Mesothelial cell of epicardium (in vitro differentiated cells): ENCODE results near the gene SPACA9. TPM values are rescaled to one million over a fixed set of nuclear protein-coding genes. Genes with fewer than 3 reads are reported as not detected.

Experiments used
- DNase-seq, 2 experiments: peaks; one replicate each; pipeline ENCODE4 v3.0.0; 2021; ENCODE audit warnings: low spot score in 2 of 2; ENCODE audit not compliant: unreplicated experiment in 2 of 2
- H3K27ac Mint-ChIP-seq: 2 replicates; pipeline ENCODE4 v1.8.0; 2021; ENCODE audit warnings: mixed read lengths
- H3K27me3 Mint-ChIP-seq: 2 replicates; pipeline ENCODE4 v1.8.0; 2021; ENCODE audit warnings: low read depth, mixed read lengths
- H3K36me3 Mint-ChIP-seq: 2 replicates; pipeline ENCODE4 v1.8.0; 2021; ENCODE audit warnings: mixed read lengths
- H3K4me1 Mint-ChIP-seq: 2 replicates; pipeline ENCODE4 v1.8.0; 2021; ENCODE audit warnings: mixed read lengths
- H3K4me3 Mint-ChIP-seq: 2 replicates; pipeline ENCODE4 v1.8.0; 2021; ENCODE audit warnings: mild to moderate bottlenecking, moderate library complexity, mixed read lengths
- H3K9me3 Mint-ChIP-seq: 2 replicates; pipeline ENCODE4 v1.8.0; 2021; ENCODE audit warnings: mixed read lengths
- CTCF ChIP-seq: fragments of 200-600 bp; sonication (generic); IDR thresholded peaks from one replicate; pipeline ENCODE4 v1.5.0; 2021; ENCODE audit warnings: antibody characterized with exemption; ENCODE audit not compliant: unreplicated experiment
- total RNA-seq: library from RNA; stranded (reverse); gene quantifications from 3 replicates; pipeline ENCODE4 v1.2.1, GENCODE V29; 2021

Gene SPACA9
- total RNA-seq, 1 donor from 2014 or later, result 5.7 TPM

DNA sequence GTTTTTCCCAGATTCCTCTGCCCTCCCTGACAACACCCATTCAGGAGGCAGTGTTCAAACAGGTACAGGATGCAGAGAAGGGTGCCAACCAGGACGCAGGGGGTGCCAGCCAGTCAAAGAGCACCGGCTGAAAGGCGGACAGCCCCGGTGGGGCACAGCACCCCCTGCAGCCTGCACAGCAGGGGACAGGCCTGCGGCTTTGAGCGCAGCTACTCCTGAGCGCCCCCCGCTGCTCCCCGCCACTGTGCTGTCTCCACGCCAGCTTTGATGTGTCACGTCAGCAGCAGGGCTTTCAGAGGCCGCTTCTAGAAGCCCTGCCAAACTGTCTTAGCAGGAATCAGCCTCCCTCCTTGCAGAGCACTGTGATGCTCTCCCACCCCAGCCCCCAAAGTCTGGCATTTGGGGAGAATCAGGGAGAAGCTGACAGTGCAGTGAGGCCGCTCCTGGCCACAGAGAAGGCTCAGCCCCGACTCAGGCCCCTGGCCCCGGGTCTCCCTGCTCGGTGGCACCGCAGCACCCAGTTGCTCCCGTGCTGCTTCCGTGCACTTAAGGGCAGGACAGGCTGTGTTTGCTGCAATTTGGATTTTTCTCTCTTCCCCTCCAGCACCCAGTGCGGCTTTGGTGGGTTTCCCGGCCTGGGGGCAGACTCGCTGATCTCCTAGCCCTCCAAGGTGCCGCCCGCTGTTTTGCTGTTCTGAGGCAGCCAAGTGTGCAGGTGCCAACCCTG lies 20.9 kb upstream of the SPACA9 start:
- Mint-ChIP-seq H3K27ac (no peak overlapping the region), H3K27me3 (no peaks in the 10 kb centered on the region), H3K9me3 (no peaks in the 10 kb centered on the region), H3K4me1 (peaks cover 23% of the 10 kb centered on the region), H3K4me3 (no peak overlapping the region), H3K36me3 (no peaks in the 10 kb centered on the region)
- TF ChIP-seq CTCF, result no peak
- DNase-seq, result no peak

DNA sequence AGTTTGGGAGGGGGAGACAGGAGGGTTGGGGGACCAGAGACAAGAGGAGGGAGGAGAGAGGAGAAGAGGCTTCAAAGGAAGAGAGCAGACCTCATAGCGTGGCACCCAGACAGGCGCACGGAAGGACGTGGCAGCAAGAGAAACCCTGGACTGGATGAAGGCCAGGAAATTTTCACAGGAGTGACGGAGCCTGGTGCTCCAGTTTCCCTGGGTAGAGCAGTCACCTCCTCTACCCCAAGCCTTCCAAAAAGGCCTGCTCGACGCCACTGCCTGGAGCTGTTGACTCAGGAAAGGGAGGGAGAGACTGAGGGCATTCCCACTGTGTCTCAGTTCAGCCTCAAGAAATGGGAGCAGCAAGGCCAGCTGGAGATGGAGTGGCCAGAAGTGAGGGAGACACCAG lies 19.9 kb upstream of the SPACA9 start:
- Mint-ChIP-seq H3K4me1 (peaks cover 23% of the 10 kb centered on the region), H3K36me3 (no peaks in the 10 kb centered on the region), H3K27me3 (no peaks in the 10 kb centered on the region), H3K9me3 (no peaks in the 10 kb centered on the region), H3K27ac (no peak overlapping the region), H3K4me3 (no peak overlapping the region)
- no peak for DNase-seq
- TF ChIP-seq CTCF, result no peak

DNA sequence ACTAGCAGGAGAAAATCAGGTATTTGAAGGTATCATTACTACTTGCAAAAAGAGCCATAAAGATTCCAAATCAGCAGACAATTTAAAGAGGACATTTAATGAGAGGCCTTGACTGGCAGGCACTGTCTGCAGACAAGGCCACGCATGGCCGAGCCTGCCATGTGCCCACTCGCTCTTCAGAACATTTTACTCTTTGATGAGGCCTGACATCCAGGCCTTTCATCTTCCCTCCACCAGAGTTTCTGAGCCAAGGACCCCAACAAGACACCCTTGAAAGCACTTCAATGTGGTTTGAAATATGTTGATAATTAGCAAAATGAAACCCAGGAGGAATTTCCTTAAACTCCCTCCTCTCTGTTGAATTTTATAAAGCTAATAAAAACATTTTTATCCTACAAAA lies 17.0 kb upstream of the SPACA9 start:
- Mint-ChIP-seq H3K36me3 (no peaks in the 10 kb centered on the region), H3K27me3 (no peaks in the 10 kb centered on the region), H3K9me3 (no peaks in the 10 kb centered on the region), H3K27ac (peak overlapping the region; percentile 85), H3K4me3 (no peak overlapping the region), H3K4me1 (peaks cover 32% of the 10 kb centered on the region)
- TF ChIP-seq CTCF, result no peak
- DNase-seq, result no peak

DNA sequence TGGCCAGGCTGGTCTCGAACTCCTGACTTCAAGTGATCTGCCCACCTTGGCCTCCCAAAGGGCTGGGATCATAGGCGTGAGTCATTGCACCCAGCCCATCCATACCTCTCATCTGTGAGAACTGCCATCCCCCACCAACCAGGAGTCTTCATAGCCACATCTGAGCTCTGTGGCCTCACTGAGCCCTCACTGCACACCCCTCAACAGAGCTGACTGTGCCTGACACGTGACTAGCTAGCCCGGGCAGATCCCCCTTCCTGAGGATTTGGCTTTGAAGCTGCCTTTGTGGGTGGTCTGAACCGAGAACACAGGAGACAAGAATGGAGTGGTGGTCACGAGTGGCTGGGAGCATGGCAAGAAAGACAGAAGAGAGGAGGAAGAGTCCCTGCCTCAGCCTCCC lies 16.2 kb upstream of the SPACA9 start:
- no peak for TF ChIP-seq CTCF
- Mint-ChIP-seq H3K4me1 (peaks cover 32% of the 10 kb centered on the region), H3K27ac (peak overlapping the region; percentile 11), H3K9me3 (no peaks in the 10 kb centered on the region), H3K4me3 (no peak overlapping the region), H3K36me3 (no peaks in the 10 kb centered on the region), H3K27me3 (no peaks in the 10 kb centered on the region)
- DNase-seq, result no peak

GRCh38 chr9:132863096-132863495 lies 15.6 kb upstream of the SPACA9 start:
- Mint-ChIP-seq H3K4me1 (peaks cover 32% of the 10 kb centered on the region), H3K27me3 (no peaks in the 10 kb centered on the region), H3K4me3 (no peak overlapping the region), H3K27ac (no peak overlapping the region), H3K36me3 (no peaks in the 10 kb centered on the region), H3K9me3 (no peaks in the 10 kb centered on the region)
- DNase-seq, result no peak
- TF ChIP-seq CTCF, result no peak
